ENCODE measurements around the gene PRODH2. TPM values are rescaled to one million over a fixed set of nuclear protein-coding genes. Genes with fewer than 3 reads are reported as not detected.

PRODH2 gene
- polyA plus RNA-seq, 1 experiment = not detected

DNA sequence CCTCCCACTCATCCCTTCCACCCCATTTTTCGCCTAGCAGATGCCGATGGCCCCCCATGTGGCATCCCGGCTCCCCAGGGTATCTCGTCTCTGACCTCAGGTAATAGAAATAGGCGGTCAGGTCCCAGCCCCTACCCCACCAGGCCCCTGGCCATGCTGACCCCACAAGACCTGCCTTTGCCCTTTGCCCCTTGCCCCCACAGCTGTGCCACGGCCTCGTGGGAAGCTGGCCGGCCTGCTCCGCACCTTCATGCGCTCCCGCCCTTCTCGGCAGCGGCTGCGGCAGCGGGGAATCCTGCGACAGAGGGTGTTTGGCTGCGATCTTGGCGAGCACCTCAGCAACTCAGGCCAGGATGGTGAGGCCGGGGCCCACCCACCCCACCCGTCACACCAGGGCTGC lies 31.9 kb downstream of the PRODH2 start:
- Histone ChIP-seq H3K9me3 (ENCODE audit: control insufficient read depth, insufficient read depth, low read length) (no peaks in the 10 kb centered on the region), H3K27me3 (ENCODE audit: control insufficient read depth, insufficient read depth, low read length) (no peaks in the 10 kb centered on the region), H3K27ac (ENCODE audit: low read depth, low read length) (no peak overlapping the region), H3K4me3 (ENCODE audit: low read depth, low read length) (no peak overlapping the region)
- POLR2A ChIA-PET = no interaction called here
- CTCF ChIA-PET = no interaction called here
- TF ChIP-seq, protein P1, sequence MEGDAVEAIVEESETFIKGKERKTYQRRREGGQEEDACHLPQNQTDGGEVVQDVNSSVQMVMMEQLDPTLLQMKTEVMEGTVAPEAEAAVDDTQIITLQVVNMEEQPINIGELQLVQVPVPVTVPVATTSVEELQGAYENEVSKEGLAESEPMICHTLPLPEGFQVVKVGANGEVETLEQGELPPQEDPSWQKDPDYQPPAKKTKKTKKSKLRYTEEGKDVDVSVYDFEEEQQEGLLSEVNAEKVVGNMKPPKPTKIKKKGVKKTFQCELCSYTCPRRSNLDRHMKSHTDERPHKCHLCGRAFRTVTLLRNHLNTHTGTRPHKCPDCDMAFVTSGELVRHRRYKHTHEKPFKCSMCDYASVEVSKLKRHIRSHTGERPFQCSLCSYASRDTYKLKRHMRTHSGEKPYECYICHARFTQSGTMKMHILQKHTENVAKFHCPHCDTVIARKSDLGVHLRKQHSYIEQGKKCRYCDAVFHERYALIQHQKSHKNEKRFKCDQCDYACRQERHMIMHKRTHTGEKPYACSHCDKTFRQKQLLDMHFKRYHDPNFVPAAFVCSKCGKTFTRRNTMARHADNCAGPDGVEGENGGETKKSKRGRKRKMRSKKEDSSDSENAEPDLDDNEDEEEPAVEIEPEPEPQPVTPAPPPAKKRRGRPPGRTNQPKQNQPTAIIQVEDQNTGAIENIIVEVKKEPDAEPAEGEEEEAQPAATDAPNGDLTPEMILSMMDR (IDR thresholded peaks at IDR 0.05; ENCODE audit: low read depth, low read length) = no peak
- no peak for DNase-seq (ENCODE audit: low read depth, low spot score)

DNA sequence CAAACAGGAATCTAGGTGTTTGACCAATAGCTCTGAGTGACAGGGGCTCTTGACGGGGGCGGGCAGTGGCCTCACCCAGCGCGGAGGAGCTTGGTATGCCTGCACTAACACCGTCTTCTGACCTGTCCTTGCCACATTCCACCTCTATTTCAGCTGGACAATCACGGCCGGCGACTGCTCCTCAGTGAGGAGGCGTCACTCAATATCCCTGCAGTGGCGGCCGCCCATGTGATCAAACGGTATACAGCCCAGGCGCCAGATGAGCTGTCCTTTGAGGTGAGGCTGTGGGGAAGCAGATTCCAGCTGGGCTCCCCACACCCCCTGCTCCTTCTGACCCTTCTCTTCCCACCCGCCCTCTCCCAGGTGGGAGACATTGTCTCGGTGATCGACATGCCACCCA lies 32.6 kb downstream of the PRODH2 start:
- CTCF ChIA-PET = no interaction called here
- H3K9me3 ChIP-seq (ENCODE audit: control insufficient read depth, insufficient read depth, low read length) = no peaks in the 10 kb centered on the region
- POLR2A ChIA-PET = no interaction called here
- H3K27me3 ChIP-seq (ENCODE audit: control insufficient read depth, insufficient read depth, low read length) = no peaks in the 10 kb centered on the region
- TF ChIP-seq, protein P1 (IDR thresholded peaks at IDR 0.05; ENCODE audit: low read depth, low read length) = no peak
- H3K27ac ChIP-seq (ENCODE audit: low read depth, low read length) = no peak overlapping the region
- no peak for DNase-seq (ENCODE audit: low read depth, low spot score)
- H3K4me3 ChIP-seq (ENCODE audit: low read depth, low read length) = no peak overlapping the region

- ChIA-PET CTCF (no interaction called here), POLR2A (no interaction called here)
- Histone ChIP-seq H3K9me3 (ENCODE audit: control insufficient read depth, insufficient read depth, low read length) (no peaks in the 10 kb centered on the region), H3K27ac (ENCODE audit: low read depth, low read length) (no peak overlapping the region), H3K4me3 (ENCODE audit: low read depth, low read length) (no peak overlapping the region), H3K27me3 (ENCODE audit: control insufficient read depth, insufficient read depth, low read length) (no peaks in the 10 kb centered on the region)
- DNase-seq (ENCODE audit: low read depth, low spot score) = no peak
- TF ChIP-seq, protein P1 (IDR thresholded peaks at IDR 0.05; ENCODE audit: low read depth, low read length) = no peak
Measured at GRCh38 chr19:35779033-35779432, 33.6 kb downstream of the PRODH2 start.

GRCh38 chr19:35777961-35778360 lies 34.7 kb downstream of the PRODH2 start:
- TF ChIP-seq, protein P1 (IDR thresholded peaks at IDR 0.05; ENCODE audit: low read depth, low read length) = no peak
- H3K27me3 ChIP-seq (ENCODE audit: control insufficient read depth, insufficient read depth, low read length) = no peaks in the 10 kb centered on the region
- no peak for DNase-seq (ENCODE audit: low read depth, low spot score)

DNA sequence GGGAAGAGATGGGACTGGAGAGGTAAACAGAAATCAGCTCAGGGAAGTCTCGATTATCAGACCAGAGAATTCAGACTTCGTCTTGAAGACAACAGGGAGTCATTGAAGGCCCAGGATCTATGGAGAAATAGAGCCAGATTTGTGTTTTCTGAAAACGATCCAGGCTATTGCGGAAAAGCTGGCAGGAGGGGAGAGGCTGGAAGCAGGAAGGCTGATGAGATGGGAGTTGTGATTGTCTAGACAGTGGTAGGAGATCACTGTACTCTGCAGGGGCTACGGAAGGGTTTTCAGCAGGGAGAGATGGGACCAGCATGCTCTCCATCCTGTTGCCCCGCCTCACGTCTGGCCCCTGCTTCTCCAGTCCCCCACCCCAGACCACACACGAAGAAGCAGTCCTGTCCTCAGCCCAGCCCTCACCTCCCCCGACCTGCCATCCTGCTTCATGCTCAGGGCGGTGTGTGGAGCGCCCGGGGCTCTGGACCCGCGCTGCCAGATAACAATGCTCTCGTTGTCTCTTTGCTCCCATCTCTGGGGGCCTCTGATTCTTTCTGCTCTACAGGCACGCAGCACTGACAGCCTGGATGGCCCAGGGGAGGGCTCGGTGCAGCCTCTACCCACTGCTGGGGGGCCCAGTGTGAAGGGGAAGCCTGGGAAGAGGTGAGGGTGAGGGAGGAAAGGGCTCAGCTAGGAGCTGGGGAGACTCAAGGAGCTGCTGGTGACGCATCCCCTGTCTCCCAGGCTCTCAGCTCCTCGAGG lies 35.4 kb downstream of the PRODH2 start:
- TF ChIP-seq, protein P1 (IDR thresholded peaks at IDR 0.05; ENCODE audit: low read depth, low read length) = no peak
- H3K4me3 ChIP-seq (ENCODE audit: low read depth, low read length) = no peak overlapping the region
- CTCF ChIA-PET = no interaction called here
- H3K27ac ChIP-seq (ENCODE audit: low read depth, low read length) = no peak overlapping the region
- no peaks in the 10 kb centered on the region for H3K9me3 ChIP-seq (ENCODE audit: control insufficient read depth, insufficient read depth, low read length)
- POLR2A ChIA-PET = no interaction called here
- H3K27me3 ChIP-seq (ENCODE audit: control insufficient read depth, insufficient read depth, low read length) = no peaks in the 10 kb centered on the region
- DNase-seq (ENCODE audit: low read depth, low spot score) = no peak

More at GRCh38 chr19:35777961-35778360, 34.7 kb downstream of the PRODH2 start:
- no peak overlapping the region for H3K4me3 ChIP-seq (ENCODE audit: low read depth, low read length)
- no peaks in the 10 kb centered on the region for H3K9me3 ChIP-seq (ENCODE audit: control insufficient read depth, insufficient read depth, low read length)
- ChIA-PET POLR2A (no interaction called here), CTCF (no interaction called here)
- no peak overlapping the region for H3K27ac ChIP-seq (ENCODE audit: low read depth, low read length)

All from AG04450 (cell line).